ENCODE data around the gene TJP1. TPM values are rescaled to one million over a fixed set of nuclear protein-coding genes. Genes with fewer than 3 reads are reported as not detected.
"Not testable (repeated sequence)": the region's sequence is repeated elsewhere in the genome, so short reads cannot be mapped to it uniquely, and the experiment has no call there.

TJP1 gene
- total and polyA plus RNA-seq, 8 donors = 82.9 to 130 (median 121) TPM

GRCh38 chr15:29820394-29821154 lies 1.7 kb downstream of the TJP1 start:
- Histone ChIP-seq H3K36me3 (no peaks in the 10 kb centered on the region), H3K27me3 (peaks cover 4 to 66% of the 10 kb centered on the region in 2 donors), H3K27ac (peak overlapping the region; percentile 92 to 94), H3K4me1 (peaks cover 6 to 22% of the 10 kb centered on the region in 2 donors), H3K9me3 (no peaks in the 10 kb centered on the region), H3K4me3 (peak overlapping the region; percentile 59 to 73)
- TF ChIP-seq CTCF (IDR thresholded peaks at IDR 0.05) = no peak
- DNase-seq = no peak
- intact Hi-C loops (cut with DNase I) = no loop called here
- no peak for ATAC-seq

- Histone ChIP-seq H3K27me3 (peaks cover 4 to 66% of the 10 kb centered on the region in 2 donors), H3K27ac (peak overlapping the region in 1 of 2 donors; percentile 94), H3K4me1 (peaks cover 12 to 17% of the 10 kb centered on the region in 2 donors), H3K9me3 (no peaks in the 10 kb centered on the region), H3K4me3 (peak overlapping the region; percentile 59 to 73), H3K36me3 (no peaks in the 10 kb centered on the region)
- no peak for DNase-seq
- no peak for ATAC-seq
- TF ChIP-seq CTCF (IDR thresholded peaks at IDR 0.05) = no peak
- intact Hi-C loops (cut with DNase I) = no loop called here
Observed at GRCh38 chr15:29819979-29820378, 2.3 kb downstream of the TJP1 start.

GRCh38 chr15:29818141-29818540 lies 4.1 kb downstream of the TJP1 start:
- no peak for TF ChIP-seq CTCF (IDR thresholded peaks at IDR 0.05)
- ATAC-seq (no peak), DNase-seq (no peak)
- Histone ChIP-seq H3K36me3 (no peaks in the 10 kb centered on the region), H3K4me3 (no peak overlapping the region), H3K27ac (no peak overlapping the region), H3K4me1 (peaks cover 11 to 13% of the 10 kb centered on the region in 2 donors), H3K9me3 (no peaks in the 10 kb centered on the region), H3K27me3 (peaks cover 4 to 53% of the 10 kb centered on the region in 2 donors)
- intact Hi-C loops (cut with DNase I) = no loop called here

GRCh38 chr15:29817455-29817854 lies 4.8 kb downstream of the TJP1 start:
- not testable (repeated sequence) for H3K9me3 ChIP-seq, ATAC-seq

GRCh38 chr15:29815000-29815710 lies 7.1 kb downstream of the TJP1 start:
- Histone ChIP-seq H3K4me3 (no peak overlapping the region), H3K27me3 (peaks cover 4 to 27% of the 10 kb centered on the region in 2 donors), H3K36me3 (no peaks in the 10 kb centered on the region), H3K4me1 (peaks cover 13 to 30% of the 10 kb centered on the region in 2 donors), H3K27ac (peak overlapping the region in 1 of 2 donors; percentile 23), H3K9me3 (no peaks in the 10 kb centered on the region)
- no peak for DNase-seq
- ATAC-seq = peak; percentile 69
- intact Hi-C loops (cut with DNase I) = no loop called here
- TF ChIP-seq CTCF (IDR thresholded peaks at IDR 0.05) = no peak

More at GRCh38 chr15:29817455-29817854, 4.8 kb downstream of the TJP1 start:
- intact Hi-C loops (cut with DNase I); H3K27ac ChIP-seq; DNase-seq; H3K36me3 ChIP-seq; H3K4me3 ChIP-seq: not testable (repeated sequence)
- Histone ChIP-seq H3K4me1 (peaks cover 13 to 18% of the 10 kb centered on the region in 2 donors), H3K27me3 (peaks cover 4 to 50% of the 10 kb centered on the region in 2 donors)
